Forelimb muscle (tissue), 1 donor: ENCODE results near the gene BCLAF1. TPM values are rescaled to one million over a fixed set of nuclear protein-coding genes. Genes with fewer than 3 reads are reported as not detected.
"Not testable (repeated sequence)": the region's sequence is repeated elsewhere in the genome, so short reads cannot be mapped to it uniquely, and the experiment has no call there.

Experiments used
- DNase-seq: peaks from one replicate; pipeline ENCODE4 v3.0.0-alpha.2; 2013; ENCODE audit warnings: low read depth
- polyA plus RNA-seq: library from polyadenylated mRNA; unstranded; fragments of 120-200 nt; gene quantifications from one replicate; pipeline ENCODE4 v1.2.1, GENCODE V29; 2013; ENCODE audit not compliant: insufficient read length

The BCLAF1 gene
- polyA plus RNA-seq, 1 donor = 123 TPM

GRCh38 chr6:136309729-136310311, 20.2 kb upstream of the BCLAF1 start:
- DNase-seq = no peak

DNA sequence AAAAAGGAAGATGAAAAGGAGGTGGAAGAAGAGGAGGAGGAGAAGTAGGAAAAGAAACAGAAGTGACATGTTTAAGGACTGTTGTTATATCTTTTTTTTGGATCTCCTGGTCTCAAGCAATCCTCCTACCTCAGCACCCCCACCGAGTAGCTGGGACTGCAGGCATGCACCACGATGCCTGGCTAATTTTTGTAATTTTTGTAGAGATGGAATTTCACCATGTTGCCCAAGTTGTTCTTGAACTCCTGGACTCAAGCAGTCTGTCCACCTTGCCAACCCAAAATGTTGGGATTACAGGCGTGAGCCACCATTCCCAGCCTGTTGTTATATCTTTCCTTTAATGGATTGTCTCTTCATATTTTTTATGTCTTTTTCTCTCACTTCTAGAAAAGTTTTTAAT, 19.5 kb upstream of the BCLAF1 start:
- no peak for DNase-seq

DNA sequence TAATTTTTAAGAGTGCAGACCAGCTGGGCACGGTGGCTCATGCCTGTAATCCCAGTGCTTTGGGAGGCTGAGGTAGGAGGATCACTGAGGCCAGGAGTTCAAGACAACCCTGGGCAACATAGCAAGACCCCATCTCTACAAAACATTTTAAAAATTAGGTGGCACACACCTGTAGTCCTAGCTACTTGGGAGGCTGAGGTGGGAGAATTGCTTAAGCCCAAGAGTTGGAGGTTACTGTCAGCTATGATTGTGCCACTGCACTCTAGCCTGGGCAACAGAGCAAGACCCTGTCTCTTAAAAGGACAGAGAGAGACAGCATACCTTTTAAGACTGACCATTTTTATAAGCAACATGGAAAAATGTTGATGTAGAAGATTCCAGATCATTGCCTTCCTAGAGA, 18.8 kb upstream of the BCLAF1 start:
- not testable (repeated sequence) for DNase-seq

GRCh38 chr6:136307351-136307750, 17.7 kb upstream of the BCLAF1 start:
- DNase-seq = no peak

GRCh38 chr6:136306466-136306865, 16.8 kb upstream of the BCLAF1 start:
- DNase-seq = no peak

DNA sequence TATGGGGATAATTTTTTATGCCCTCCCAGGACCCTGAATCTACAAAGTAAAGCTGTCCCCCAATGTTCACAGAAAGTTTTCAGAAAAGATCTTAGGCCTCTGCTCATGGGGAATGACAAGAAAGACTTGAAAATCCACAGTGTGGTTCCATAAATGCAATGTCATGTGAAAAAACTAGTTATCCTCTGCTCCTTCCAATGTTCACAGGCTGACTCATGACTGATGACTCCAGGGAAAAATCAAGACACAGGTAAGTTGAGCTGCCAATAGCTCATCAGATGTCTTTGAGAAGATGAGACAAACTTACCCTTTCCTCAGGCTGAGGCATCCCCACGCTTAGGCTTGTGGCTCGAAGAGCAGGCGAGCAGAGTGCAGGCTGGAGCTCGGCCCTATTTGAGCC, 14.8 kb upstream of the BCLAF1 start:
- no peak for DNase-seq

GRCh38 chr6:136303516-136303915, 13.9 kb upstream of the BCLAF1 start:
- DNase-seq = no peak

DNA sequence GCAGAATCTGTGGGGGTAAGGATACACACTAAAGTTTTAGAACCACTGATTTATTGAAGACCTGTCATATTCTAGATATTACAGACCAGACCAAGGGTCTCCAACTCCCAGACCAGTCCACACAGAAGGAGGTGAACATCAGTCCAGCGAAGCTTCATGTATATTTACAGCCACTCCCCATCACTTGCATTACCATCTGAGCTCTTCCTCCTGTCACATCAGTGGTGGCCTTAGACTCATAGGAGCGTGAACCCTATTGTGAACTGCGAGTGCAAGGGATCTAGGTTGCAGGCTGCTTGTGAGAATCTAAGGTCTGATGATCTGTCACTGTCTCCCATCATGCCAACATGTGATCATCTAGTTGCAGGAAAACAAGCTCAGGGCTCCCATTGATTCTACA, 5.0 kb upstream of the BCLAF1 start:
- no peak for DNase-seq

- peak; percentile 69 for DNase-seq
Observed at GRCh38 chr6:136290410-136291010, 864 bp upstream of the BCLAF1 start.

DNA sequence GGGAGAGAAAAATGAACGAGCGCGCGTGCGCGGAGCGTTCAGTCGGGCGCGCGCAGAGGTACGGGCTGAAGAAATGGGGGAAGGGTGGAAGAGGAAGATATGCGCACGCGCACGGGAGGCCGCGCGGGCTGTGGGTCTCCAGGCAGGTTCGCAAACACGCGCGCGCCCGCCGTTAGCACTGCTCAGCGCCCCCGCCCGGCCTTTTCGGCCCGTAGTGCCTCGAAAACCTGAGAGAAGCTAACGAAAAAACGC, 393 bp downstream of the BCLAF1 start:
- DNase-seq = peak; percentile 79

DNA sequence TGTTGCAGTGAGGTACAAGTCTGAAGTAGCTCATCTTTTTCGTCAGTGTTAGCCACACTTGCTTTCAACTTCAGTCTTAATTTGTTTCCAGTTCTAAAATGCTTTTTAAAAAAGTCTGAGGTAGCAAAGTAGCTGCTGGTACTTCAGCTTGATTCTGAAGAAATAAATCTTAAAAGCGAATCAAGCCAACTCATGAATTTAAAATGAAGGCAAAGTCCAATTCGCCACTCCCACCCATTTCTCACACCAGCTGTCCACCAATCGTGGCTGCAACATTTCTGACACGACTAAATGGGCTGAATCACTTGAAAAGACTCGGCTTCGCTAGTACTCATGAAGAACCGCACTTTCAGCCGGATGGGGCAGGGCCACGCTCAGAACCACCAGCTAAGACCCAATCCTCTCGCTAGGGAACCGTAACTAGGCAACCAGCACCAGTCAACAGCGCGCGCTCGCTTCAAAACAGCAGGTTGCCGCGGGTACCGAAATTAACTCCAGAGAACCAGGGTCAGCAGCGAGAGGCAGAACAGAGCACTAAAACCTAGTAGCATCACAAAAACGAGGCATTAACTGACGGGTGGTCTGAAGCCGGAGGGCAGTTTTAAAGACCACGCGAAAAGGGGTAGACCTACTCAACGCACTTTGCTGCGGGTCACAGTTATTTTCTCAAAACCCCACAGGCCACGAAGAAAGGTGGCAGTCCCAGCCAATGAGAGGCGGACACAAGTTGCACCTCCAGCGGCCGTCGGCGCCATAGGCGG, 900 bp downstream of the BCLAF1 start:
- peak; percentile 52 for DNase-seq

DNA sequence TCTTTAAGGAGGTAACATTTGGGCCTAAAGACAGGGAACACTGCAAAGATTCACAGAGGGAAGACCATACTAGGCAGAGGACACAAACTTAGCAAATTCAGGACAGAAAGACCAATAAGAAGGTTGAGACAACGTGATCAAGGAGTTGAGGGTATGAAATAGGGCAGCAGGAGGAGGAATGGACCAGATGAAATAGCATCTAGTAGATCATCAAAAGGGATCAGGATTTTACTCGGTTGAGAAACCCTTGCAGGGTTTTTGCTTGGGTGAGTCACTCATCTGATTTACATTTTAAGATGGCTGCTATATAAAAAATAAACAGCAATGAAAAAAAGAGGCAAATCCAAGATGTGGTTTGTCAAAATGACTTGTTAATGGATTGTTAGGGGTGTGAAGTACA, 4.7 kb downstream of the BCLAF1 start:
- no peak for DNase-seq

DNA sequence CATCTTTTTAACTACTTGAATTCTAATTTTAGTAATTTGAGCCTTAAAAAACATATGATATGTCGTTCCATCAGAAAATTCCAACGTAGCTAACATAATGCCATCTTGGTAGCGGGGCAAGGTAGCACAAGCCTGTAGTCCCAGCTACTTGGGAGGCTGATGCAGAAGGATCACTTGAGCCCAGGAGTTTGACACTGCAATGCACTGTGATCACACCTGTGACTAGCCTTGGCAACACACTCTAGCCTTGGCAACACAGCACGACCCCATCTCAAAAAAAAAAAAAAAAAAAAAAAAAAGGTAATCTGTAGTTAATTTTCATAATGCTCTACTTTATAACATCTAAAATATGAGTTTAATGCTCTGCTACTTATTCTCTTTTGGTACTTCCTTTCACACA, 6.7 kb downstream of the BCLAF1 start:
- DNase-seq = no peak

- DNase-seq = no peak
Observed at GRCh38 chr6:136280032-136280609, 9.5 kb downstream of the BCLAF1 start.

GRCh38 chr6:136274062-136274461, 15.6 kb downstream of the BCLAF1 start:
- no peak for DNase-seq

- DNase-seq = no peak
Observed at GRCh38 chr6:136265101-136265500, 24.5 kb downstream of the BCLAF1 start.

DNA sequence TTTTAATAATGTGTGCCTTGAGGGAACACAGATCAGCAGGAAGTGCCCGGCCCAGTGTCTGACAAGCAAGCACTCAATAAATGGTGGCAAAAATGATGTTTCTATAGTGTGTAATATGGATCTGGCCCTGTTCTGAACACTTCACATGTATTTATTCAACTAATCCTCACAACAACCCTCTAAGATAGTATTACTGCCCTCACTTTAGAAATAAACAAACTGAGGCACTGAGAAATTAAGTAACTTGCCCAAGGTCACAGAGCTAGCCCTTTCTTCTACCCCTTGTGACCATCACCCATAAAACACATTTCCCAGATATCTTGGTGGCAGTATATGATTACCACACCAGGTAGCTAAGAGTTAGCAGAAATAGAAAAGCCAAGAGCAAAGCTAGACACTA, 26.7 kb downstream of the BCLAF1 start:
- no peak for DNase-seq

GRCh38 chr6:136254851-136255466, 34.7 kb downstream of the BCLAF1 start:
- no peak for DNase-seq

GRCh38 chr6:136253734-136254133, 35.9 kb downstream of the BCLAF1 start:
- no peak for DNase-seq

DNA sequence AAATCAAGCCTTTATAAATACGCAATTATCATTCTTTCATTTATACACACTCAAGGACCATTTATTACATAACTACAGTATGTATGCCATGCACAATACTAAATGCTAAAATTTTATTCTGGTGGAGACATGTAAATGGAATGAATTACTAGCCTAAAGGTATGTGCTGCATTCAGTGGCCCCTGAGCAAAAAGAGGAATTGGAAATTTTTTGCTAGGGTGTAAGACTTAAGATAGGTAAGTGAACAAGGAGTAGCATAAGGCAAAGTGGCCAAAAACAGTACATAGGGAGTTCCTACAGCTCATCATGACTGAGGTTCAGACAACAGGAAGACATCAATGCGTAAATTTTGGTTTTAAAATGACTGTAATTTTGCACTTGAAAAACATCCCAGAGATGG, 37.2 kb downstream of the BCLAF1 start:
- no peak for DNase-seq

- no peak for DNase-seq
Observed at GRCh38 chr6:136251394-136251793, 38.3 kb downstream of the BCLAF1 start.

DNA sequence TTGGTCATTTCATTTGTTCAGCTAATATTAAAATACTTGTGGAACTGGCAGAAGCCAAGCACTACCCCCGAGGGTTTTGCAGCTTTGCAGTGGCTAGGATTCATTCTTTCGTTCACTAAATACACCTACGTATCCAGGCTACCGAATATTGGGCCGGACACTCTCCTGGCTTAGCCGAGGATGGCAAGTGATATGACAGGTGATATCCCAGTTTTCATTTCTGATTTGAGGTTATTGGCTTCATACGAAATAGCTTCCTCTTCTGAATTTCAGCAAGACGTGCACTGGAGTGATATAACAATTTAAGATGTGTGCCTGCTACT, 39.0 kb downstream of the BCLAF1 start:
- DNase-seq = no peak
